GM23248 (cell line): ENCODE data around the gene IZUMO4. TPM values are rescaled to one million over a fixed set of nuclear protein-coding genes. Genes with fewer than 3 reads are reported as not detected.

Experiments used
- DNase-seq: peaks from one replicate; pipeline ENCODE4 v3.0.0-alpha.2; 2015
- H2AFZ ChIP-seq: fragments of 200-600 bp; sonication (generic); 2 replicates; pipeline ENCODE4 v1.6.1; 2016; ENCODE audit warnings: antibody characterized with exemption
- H3F3A ChIP-seq: fragments of 200-600 bp; sonication (generic); 2 replicates; pipeline ENCODE4 v1.6.1; 2016; ENCODE audit warnings: mild to moderate bottlenecking, antibody characterized with exemption, mixed run types; ENCODE audit not compliant: insufficient read depth
- H3K27ac ChIP-seq: fragments of 200-600 bp; sonication (generic); 2 replicates; pipeline ENCODE4 v1.5.1; 2016; ENCODE audit warnings: mild to moderate bottlenecking
- H3K27me3 ChIP-seq: fragments of 200-600 bp; sonication (generic); replicated peaks from 2 replicates; pipeline ENCODE4 v1.6.1; 2016; ENCODE audit warnings: mild to moderate bottlenecking; ENCODE audit not compliant: insufficient read depth
- H3K36me3 ChIP-seq: fragments of 200-600 bp; sonication (generic); 2 replicates; pipeline ENCODE4 v1.6.1; 2016; ENCODE audit warnings: low read depth, mild to moderate bottlenecking
- H3K4me1 ChIP-seq: fragments of 200-600 bp; sonication (generic); 2 replicates; pipeline ENCODE4 v1.6.1; 2016; ENCODE audit warnings: mild to moderate bottlenecking; ENCODE audit not compliant: insufficient read depth
- H3K4me2 ChIP-seq: fragments of 200-600 bp; sonication (generic); one replicate; pipeline ENCODE4 v1.6.1; 2016; ENCODE audit warnings: mild to moderate bottlenecking; ENCODE audit not compliant: unreplicated experiment
- H3K4me3 ChIP-seq: fragments of 200-600 bp; sonication (generic); 2 replicates; pipeline ENCODE4 v1.5.1; 2016; ENCODE audit warnings: mild to moderate bottlenecking
- H3K79me2 ChIP-seq: fragments of 200-600 bp; sonication (generic); 2 replicates; pipeline ENCODE4 v1.6.1; 2016; ENCODE audit warnings: mild to moderate bottlenecking; ENCODE audit not compliant: insufficient read depth
- H3K9ac ChIP-seq: fragments of 200-600 bp; sonication (generic); 2 replicates; pipeline ENCODE4 v1.6.1; 2016; ENCODE audit warnings: mild to moderate bottlenecking
- H3K9me2 ChIP-seq: fragments of 200-600 bp; sonication (generic); 2 replicates; pipeline ENCODE4 v1.6.1; 2016; ENCODE audit warnings: mixed run types, mild to moderate bottlenecking, moderate library complexity; ENCODE audit not compliant: insufficient read depth
- H3K9me3 ChIP-seq: fragments of 200-600 bp; sonication (generic); one replicate; pipeline ENCODE4 v1.6.1; 2017; ENCODE audit warnings: low read depth
- H4K20me1 ChIP-seq: fragments of 200-600 bp; sonication (generic); 2 replicates; pipeline ENCODE4 v1.6.0; 2016; ENCODE audit not compliant: insufficient read depth
- EZH2 ChIP-seq: fragments of 200-600 bp; sonication (generic); IDR thresholded peaks from 2 replicates; pipeline ENCODE4 v1.6.1; 2018; ENCODE audit warnings: antibody characterized with exemption, mild to moderate bottlenecking; ENCODE audit not compliant: insufficient read depth, poor library complexity, severe bottlenecking
- EZH2phosphoT487 ChIP-seq: fragments of 200-600 bp; sonication (generic); IDR thresholded peaks from 2 replicates; pipeline ENCODE4 v1.6.1; 2018; ENCODE audit warnings: antibody characterized with exemption, moderate library complexity, mild to moderate bottlenecking, low read depth; ENCODE audit not compliant: insufficient read depth
- WGBS, 2 experiments: methylation state at CpG; one replicate each; pipeline ENCODE4 v1.1.6; 2015 to 2017; ENCODE audit warnings: low lambda C conversion rate in 2 of 2, low coverage in 1 of 2; ENCODE audit errors: missing lambda C conversion rate in 2 of 2; 5-methylcytosine and 5-hydroxymethylcytosine counted together
- in situ Hi-C: fragments of 300-500 bp; cut with MboI; formaldehyde crosslinking; loops from 2 replicates; pipeline ENCODE4 v1.15.0; 2020
- polyA plus RNA-seq: library from polyadenylated mRNA; unstranded; fragments of >200 nt; fragmentation: Nextera tagmentation; extraction: Ambion mirVana; gene quantifications from 2 replicates; pipeline ENCODE4 v1.2.1, GENCODE V29; 2016
- total RNA-seq: library from RNA; depleted of rRNA; stranded (reverse); fragments of >200 nt; shearing (Covaris generic); gene quantifications from 2 replicates; pipeline ENCODE4 v1.2.3, GENCODE V29; 2014

The IZUMO4 gene
- total and polyA plus RNA-seq, 2 experiments from 2014 or later: 0.89 to 1.6 TPM

GRCh38 chr19:2059422-2060201 lies 37.1 kb upstream of the IZUMO4 start:
- no peaks in the 10 kb centered on the region for H3K27me3 ChIP-seq
- in situ Hi-C loops: no loop called here
- H3F3A ChIP-seq: peaks cover 11% of the 10 kb centered on the region
- 18 to 25% methylated on average over 18 to 22 of the region's 24 CpGs for WGBS, 2 experiments
- H3K9me2 ChIP-seq: no peaks in the 10 kb centered on the region
- 0 out of 2 replicates have a peak overlapping the region, but pooled peaks have one; percentile 13 for H3K4me3 ChIP-seq
- H3K9ac ChIP-seq: peak overlapping the region; percentile 91
- TF ChIP-seq EZH2 (no peak), EZH2phosphoT487 (no peak)
- H3K27ac ChIP-seq: peak overlapping the region; percentile 98
- peak; percentile 93 for DNase-seq
- H3K4me1 ChIP-seq: peaks cover 34% of the 10 kb centered on the region
- peak overlapping the region; percentile 28; the same call in 1 of the 2 replicates for H2AFZ ChIP-seq
- peak overlapping the region; percentile 76 for H3K4me2 ChIP-seq
- H3K9me3 ChIP-seq: no peaks in the 10 kb centered on the region
- no peaks in the 10 kb centered on the region for H3K79me2 ChIP-seq
- H4K20me1 ChIP-seq: no peaks in the 10 kb centered on the region
- H3K36me3 ChIP-seq: no peaks in the 10 kb centered on the region

GRCh38 chr19:2060884-2061494 lies 35.7 kb upstream of the IZUMO4 start:
- peaks cover 16% of the 10 kb centered on the region for H3F3A ChIP-seq
- H3K79me2 ChIP-seq: no peaks in the 10 kb centered on the region
- no peaks in the 10 kb centered on the region for H3K9me3 ChIP-seq
- H3K4me3 ChIP-seq: peak overlapping the region; percentile 74
- peak overlapping the region; percentile 91 for H3K9ac ChIP-seq
- peak overlapping the region; percentile 98 for H3K27ac ChIP-seq
- TF ChIP-seq EZH2phosphoT487 (no peak), EZH2 (no peak)
- peak overlapping the region; percentile 28 for H2AFZ ChIP-seq
- H4K20me1 ChIP-seq: no peaks in the 10 kb centered on the region
- peaks cover 35% of the 10 kb centered on the region for H3K4me1 ChIP-seq
- in situ Hi-C loops: no loop called here
- WGBS, 2 experiments: 2% methylated on average over 24 to 31 of the region's 55 CpGs
- H3K9me2 ChIP-seq: no peaks in the 10 kb centered on the region
- no peaks in the 10 kb centered on the region for H3K36me3 ChIP-seq
- DNase-seq: peak; percentile 84
- H3K4me2 ChIP-seq: peak overlapping the region; percentile 76
- H3K27me3 ChIP-seq: no peaks in the 10 kb centered on the region

GRCh38 chr19:2061495-2062388 lies 35.0 kb upstream of the IZUMO4 start:
- Histone ChIP-seq H3K9me2 (no peaks in the 10 kb centered on the region), H3K79me2 (no peaks in the 10 kb centered on the region), H2AFZ (peak overlapping the region; percentile 85), H3K9me3 (no peaks in the 10 kb centered on the region), H3K4me2 (peak overlapping the region; percentile 97), H4K20me1 (no peaks in the 10 kb centered on the region), H3K27ac (peak overlapping the region; percentile 98), H3K27me3 (no peaks in the 10 kb centered on the region), H3K36me3 (no peaks in the 10 kb centered on the region), H3K4me1 (peaks cover 32% of the 10 kb centered on the region), H3K9ac (peak overlapping the region; percentile 91), H3F3A (peaks cover 16% of the 10 kb centered on the region), H3K4me3 (peak overlapping the region; percentile 74)
- peak; percentile 100 for DNase-seq
- in situ Hi-C loops: no loop called here
- WGBS, 2 experiments: 8 to 9% methylated on average over 38 to 50 of the region's 50 CpGs
- TF ChIP-seq EZH2 (no peak), EZH2phosphoT487 (no peak)

- Histone ChIP-seq H2AFZ (no peak overlapping the region), H3K9me3 (no peaks in the 10 kb centered on the region), H3K4me3 (no peak overlapping the region), H3K4me1 (peaks cover 32% of the 10 kb centered on the region), H3F3A (peaks cover 16% of the 10 kb centered on the region), H3K36me3 (no peaks in the 10 kb centered on the region), H3K27me3 (no peaks in the 10 kb centered on the region), H3K27ac (no peak overlapping the region), H3K9ac (peak overlapping the region; percentile 91; the same call in 1 of the 2 replicates), H3K9me2 (no peaks in the 10 kb centered on the region), H4K20me1 (no peaks in the 10 kb centered on the region), H3K4me2 (no peak overlapping the region), H3K79me2 (no peaks in the 10 kb centered on the region)
- WGBS, 2 experiments: 66 to 76% methylated on average over 8 to 10 of the region's 10 CpGs
- no peak for DNase-seq
- in situ Hi-C loops: no loop called here
- TF ChIP-seq EZH2 (no peak), EZH2phosphoT487 (no peak)
Measured at GRCh38 chr19:2062389-2062729, 34.4 kb upstream of the IZUMO4 start.
